ENCODE measurements around the gene TMEM200C.

TMEM200C gene

GRCh38 chr18:5930789-5931188, 35.5 kb upstream of the TMEM200C start:
- Histone ChIP-seq H3K18ac (ENCODE audit: low read length) (no peak overlapping the region), H2AFZ (ENCODE audit: low read length) (no peak overlapping the region), H3K27me3 (ENCODE audit: control insufficient read depth in 3 of 3, insufficient read depth in 3 of 3, low read depth in 1 of 3, low read length in 3 of 3) (no peaks in the 10 kb centered on the region), H3K9ac (ENCODE audit: low read depth, low read length, poor library complexity) (no peak overlapping the region), H3K9me3 (replicated peaks in 1 of 2; ENCODE audit: control insufficient read depth in 2 of 2, insufficient read depth in 1 of 2, low read depth in 1 of 2, low read length in 2 of 2) (peaks cover 3 to 4% of the 10 kb centered on the region in 2 donors), H3K14ac (ENCODE audit: low read length) (no peak overlapping the region), H2BK12ac (ENCODE audit: low read length) (no peak overlapping the region), H3K27ac (replicated peaks; ENCODE audit: low read length) (no peak overlapping the region), H4K8ac (ENCODE audit: low read depth, low read length) (no peak overlapping the region), H3K36me3 (replicated peaks in 1 of 2; ENCODE audit: control insufficient read depth in 2 of 2, insufficient read depth in 2 of 2, low read length in 2 of 2) (no peaks in the 10 kb centered on the region), H2BK5ac (ENCODE audit: low read length) (no peak overlapping the region), H3K4me3 (ENCODE audit: low read length in 2 of 2) (no peak overlapping the region), H3K4me2 (ENCODE audit: insufficient read depth, low read length, poor library complexity, severe bottlenecking) (no peak overlapping the region), H3K4me1 (ENCODE audit: control insufficient read depth in 2 of 2, insufficient read depth in 1 of 2, low read depth in 1 of 2, low read length in 2 of 2) (no peaks in the 10 kb centered on the region), H2BK120ac (ENCODE audit: low read depth, low read length) (no peak overlapping the region), H2BK15ac (ENCODE audit: low read length) (no peak overlapping the region), H3K4ac (ENCODE audit: low read length) (no peak overlapping the region), H3K79me1 (ENCODE audit: low read depth, low read length) (no peaks in the 10 kb centered on the region), H4K91ac (ENCODE audit: low read depth, low read length, poor library complexity) (no peak overlapping the region), H3K23ac (ENCODE audit: low read depth, low read length, poor library complexity) (no peak overlapping the region), H2AK5ac (ENCODE audit: low read depth, low read length) (no peak overlapping the region)
- no CpG with 5 or more reads among the region's 2 CpGs for WGBS, 2 donors (ENCODE audit: extremely low coverage in 2 of 2, insufficient read length in 2 of 2, insufficient replicate concordance in 1 of 2)
- DNase-seq (ENCODE audit: low spot score), result no peak

DNA sequence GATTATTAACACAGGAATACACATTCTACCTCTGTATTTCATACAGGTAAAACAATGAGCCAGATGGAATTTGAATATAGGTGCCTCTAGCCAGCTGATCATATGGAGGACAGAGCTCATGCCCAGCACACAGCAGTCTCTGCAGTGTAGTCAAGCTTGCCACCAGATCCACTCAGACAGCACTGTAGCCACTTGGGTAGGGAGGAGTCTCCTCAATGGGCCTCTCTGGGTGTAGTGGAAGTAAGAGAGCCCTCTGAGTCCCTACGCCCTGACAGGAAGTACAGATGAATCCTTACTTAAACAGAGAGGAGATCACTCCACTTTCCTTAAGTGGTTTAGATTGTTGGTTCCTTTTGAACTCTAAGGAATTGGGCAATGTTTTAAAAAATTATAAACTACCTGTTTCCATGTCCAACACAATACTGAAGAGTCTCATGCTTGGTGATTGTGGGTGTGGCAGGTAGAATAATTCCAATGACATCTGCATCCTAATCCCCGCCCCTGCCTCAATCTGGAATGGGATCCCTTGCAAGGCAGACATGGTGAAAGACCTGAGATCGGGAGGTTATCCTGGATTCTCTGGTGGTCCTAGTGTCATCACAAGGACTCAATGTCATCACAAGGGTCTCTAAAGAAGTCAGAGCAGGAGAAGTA, 23.0 kb upstream of the TMEM200C start:
- no CpG with 5 or more reads among the region's 3 CpGs for WGBS, 2 donors (ENCODE audit: extremely low coverage in 2 of 2, insufficient read length in 2 of 2, insufficient replicate concordance in 1 of 2)
- Histone ChIP-seq H3K36me3 (replicated peaks in 1 of 2; ENCODE audit: control insufficient read depth in 2 of 2, insufficient read depth in 2 of 2, low read length in 2 of 2) (peaks cover 0 to 25% of the 10 kb centered on the region in 2 donors), H3K27me3 (ENCODE audit: control insufficient read depth in 3 of 3, insufficient read depth in 3 of 3, low read depth in 1 of 3, low read length in 3 of 3) (no peaks in the 10 kb centered on the region), H3K23ac (ENCODE audit: low read depth, low read length, poor library complexity) (no peak overlapping the region), H3K4me2 (ENCODE audit: insufficient read depth, low read length, poor library complexity, severe bottlenecking) (no peak overlapping the region), H2AK5ac (ENCODE audit: low read depth, low read length) (no peak overlapping the region), H3K79me1 (ENCODE audit: low read depth, low read length) (no peaks in the 10 kb centered on the region), H3K18ac (ENCODE audit: low read length) (no peak overlapping the region), H2BK120ac (ENCODE audit: low read depth, low read length) (no peak overlapping the region), H2BK15ac (ENCODE audit: low read length) (no peak overlapping the region), H3K4me1 (ENCODE audit: control insufficient read depth in 2 of 2, insufficient read depth in 1 of 2, low read depth in 1 of 2, low read length in 2 of 2) (no peaks in the 10 kb centered on the region), H2AFZ (ENCODE audit: low read length) (no peak overlapping the region), H3K27ac (replicated peaks; ENCODE audit: low read length) (no peak overlapping the region), H4K91ac (ENCODE audit: low read depth, low read length, poor library complexity) (no peak overlapping the region), H2BK5ac (ENCODE audit: low read length) (no peak overlapping the region), H3K9ac (ENCODE audit: low read depth, low read length, poor library complexity) (no peak overlapping the region), H3K4ac (ENCODE audit: low read length) (no peak overlapping the region), H3K14ac (ENCODE audit: low read length) (no peak overlapping the region), H3K9me3 (replicated peaks in 1 of 2; ENCODE audit: control insufficient read depth in 2 of 2, insufficient read depth in 1 of 2, low read depth in 1 of 2, low read length in 2 of 2) (no peaks in the 10 kb centered on the region), H2BK12ac (ENCODE audit: low read length) (no peak overlapping the region), H3K4me3 (ENCODE audit: low read length in 2 of 2) (no peak overlapping the region), H4K8ac (ENCODE audit: low read depth, low read length) (no peak overlapping the region)
- DNase-seq (ENCODE audit: low spot score), result no peak

DNA sequence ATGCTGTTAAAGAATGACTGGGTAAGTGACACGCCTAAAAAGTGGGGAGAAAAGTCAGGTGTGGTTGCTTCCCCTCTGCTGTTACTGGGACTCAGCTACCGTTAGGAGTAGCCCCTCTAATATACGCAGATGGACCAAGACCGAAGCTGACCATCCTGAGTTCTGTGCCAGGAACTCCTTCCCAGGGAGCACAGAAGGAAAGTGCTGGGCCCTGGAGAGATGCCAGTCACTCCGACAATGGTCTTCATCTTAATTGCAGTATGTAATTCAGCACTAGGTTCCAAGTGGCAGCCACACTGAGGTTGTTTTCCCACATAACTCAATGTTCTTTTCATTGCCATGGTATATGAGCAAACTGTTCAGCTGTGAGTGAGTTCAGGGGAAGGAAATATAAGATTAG, 19.6 kb upstream of the TMEM200C start:
- no peak overlapping the region for H3K4ac ChIP-seq (ENCODE audit: low read length)
- H2BK120ac ChIP-seq (ENCODE audit: low read depth, low read length), result no peak overlapping the region
- H3K23ac ChIP-seq (ENCODE audit: low read depth, low read length, poor library complexity), result no peak overlapping the region
- H3K36me3 ChIP-seq (replicated peaks in 1 of 2; ENCODE audit: control insufficient read depth in 2 of 2, insufficient read depth in 2 of 2, low read length in 2 of 2), result peaks cover 0 to 42% of the 10 kb centered on the region in 2 donors
- no peak overlapping the region for H2BK5ac ChIP-seq (ENCODE audit: low read length)
- no peak overlapping the region for H2BK15ac ChIP-seq (ENCODE audit: low read length)
- peaks cover 0 to 3% of the 10 kb centered on the region in 2 donors for H3K9me3 ChIP-seq (replicated peaks in 1 of 2; ENCODE audit: control insufficient read depth in 2 of 2, insufficient read depth in 1 of 2, low read depth in 1 of 2, low read length in 2 of 2)
- H3K4me2 ChIP-seq (ENCODE audit: insufficient read depth, low read length, poor library complexity, severe bottlenecking), result no peak overlapping the region
- no peaks in the 10 kb centered on the region for H3K27me3 ChIP-seq (ENCODE audit: control insufficient read depth in 3 of 3, insufficient read depth in 3 of 3, low read depth in 1 of 3, low read length in 3 of 3)
- H3K4me1 ChIP-seq (ENCODE audit: control insufficient read depth in 2 of 2, insufficient read depth in 1 of 2, low read depth in 1 of 2, low read length in 2 of 2), result no peaks in the 10 kb centered on the region
- no CpG with 5 or more reads among the region's 5 CpGs for WGBS, 2 donors (ENCODE audit: extremely low coverage in 2 of 2, insufficient read length in 2 of 2, insufficient replicate concordance in 1 of 2)
- H3K79me1 ChIP-seq (ENCODE audit: low read depth, low read length), result no peaks in the 10 kb centered on the region
- no peak overlapping the region for H3K4me3 ChIP-seq (ENCODE audit: low read length in 2 of 2)
- H3K27ac ChIP-seq (replicated peaks; ENCODE audit: low read length), result no peak overlapping the region
- no peak overlapping the region for H2AK5ac ChIP-seq (ENCODE audit: low read depth, low read length)
- H4K8ac ChIP-seq (ENCODE audit: low read depth, low read length), result no peak overlapping the region
- no peak for DNase-seq (ENCODE audit: low spot score)
- no peak overlapping the region for H2AFZ ChIP-seq (ENCODE audit: low read length)
- H2BK12ac ChIP-seq (ENCODE audit: low read length), result no peak overlapping the region
- H3K18ac ChIP-seq (ENCODE audit: low read length), result no peak overlapping the region
- H3K14ac ChIP-seq (ENCODE audit: low read length), result no peak overlapping the region
- no peak overlapping the region for H4K91ac ChIP-seq (ENCODE audit: low read depth, low read length, poor library complexity)
- no peak overlapping the region for H3K9ac ChIP-seq (ENCODE audit: low read depth, low read length, poor library complexity)

DNA sequence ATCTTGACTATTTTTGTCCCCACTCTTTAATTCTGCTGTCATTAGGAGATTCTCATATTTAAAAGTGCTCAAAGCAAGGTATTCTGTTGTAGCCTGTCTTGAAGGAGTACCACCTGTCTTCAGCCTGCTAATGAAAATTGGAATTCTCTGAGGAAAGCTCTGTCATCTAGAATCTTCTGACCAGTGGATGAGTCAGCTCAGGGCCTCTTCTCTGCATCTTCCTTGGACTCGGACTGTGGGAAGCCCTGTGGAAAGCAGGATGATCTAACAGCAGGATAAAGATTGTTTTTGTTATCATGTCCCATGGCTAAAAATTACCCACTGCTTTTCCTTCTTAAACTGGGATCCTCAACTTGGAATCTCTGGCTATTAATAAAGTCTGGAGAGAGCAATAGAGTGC, 18.7 kb upstream of the TMEM200C start:
- H3K27me3 ChIP-seq (ENCODE audit: control insufficient read depth in 3 of 3, insufficient read depth in 3 of 3, low read depth in 1 of 3, low read length in 3 of 3), result no peaks in the 10 kb centered on the region
- H2BK5ac ChIP-seq (ENCODE audit: low read length), result no peak overlapping the region
- no peaks in the 10 kb centered on the region for H3K79me1 ChIP-seq (ENCODE audit: low read depth, low read length)
- H3K4me1 ChIP-seq (ENCODE audit: control insufficient read depth in 2 of 2, insufficient read depth in 1 of 2, low read depth in 1 of 2, low read length in 2 of 2), result no peaks in the 10 kb centered on the region
- H3K23ac ChIP-seq (ENCODE audit: low read depth, low read length, poor library complexity), result no peak overlapping the region
- no peak overlapping the region for H3K4ac ChIP-seq (ENCODE audit: low read length)
- H3K9me3 ChIP-seq (replicated peaks in 1 of 2; ENCODE audit: control insufficient read depth in 2 of 2, insufficient read depth in 1 of 2, low read depth in 1 of 2, low read length in 2 of 2), result peaks cover 0 to 3% of the 10 kb centered on the region in 2 donors
- H3K9ac ChIP-seq (ENCODE audit: low read depth, low read length, poor library complexity), result no peak overlapping the region
- no peak overlapping the region for H4K91ac ChIP-seq (ENCODE audit: low read depth, low read length, poor library complexity)
- no CpG with 5 or more reads among the region's 1 CpG for WGBS, 2 donors (ENCODE audit: extremely low coverage in 2 of 2, insufficient read length in 2 of 2, insufficient replicate concordance in 1 of 2)
- DNase-seq (ENCODE audit: low spot score), result no peak
- no peak overlapping the region for H4K8ac ChIP-seq (ENCODE audit: low read depth, low read length)
- H2BK120ac ChIP-seq (ENCODE audit: low read depth, low read length), result no peak overlapping the region
- no peak overlapping the region for H3K4me2 ChIP-seq (ENCODE audit: insufficient read depth, low read length, poor library complexity, severe bottlenecking)
- H3K14ac ChIP-seq (ENCODE audit: low read length), result no peak overlapping the region
- no peak overlapping the region for H2AK5ac ChIP-seq (ENCODE audit: low read depth, low read length)
- no peak overlapping the region for H2AFZ ChIP-seq (ENCODE audit: low read length)
- no peak overlapping the region for H2BK12ac ChIP-seq (ENCODE audit: low read length)
- no peak overlapping the region for H3K27ac ChIP-seq (replicated peaks; ENCODE audit: low read length)
- no peak overlapping the region for H2BK15ac ChIP-seq (ENCODE audit: low read length)
- H3K4me3 ChIP-seq (ENCODE audit: low read length in 2 of 2), result no peak overlapping the region
- H3K18ac ChIP-seq (ENCODE audit: low read length), result no peak overlapping the region
- H3K36me3 ChIP-seq (replicated peaks in 1 of 2; ENCODE audit: control insufficient read depth in 2 of 2, insufficient read depth in 2 of 2, low read length in 2 of 2), result peaks cover 0 to 48% of the 10 kb centered on the region in 2 donors
